GM18505 (cell line): ENCODE results near the gene FCGR3A.

Experiments used
- ATAC-seq: cut with Tn5 transposase; IDR thresholded peaks from one replicate; pipeline ENCODE4 v1.9.1; 2021; ENCODE audit not compliant: unreplicated experiment
- POLR2A ChIP-seq: IDR thresholded peaks from 4 replicates; pipeline ENCODE4 v1.6.1; 2011; ENCODE audit warnings: borderline replicate concordance; ENCODE audit not compliant: insufficient read depth, insufficient read length; ENCODE audit errors: extremely low read depth

Gene FCGR3A

DNA sequence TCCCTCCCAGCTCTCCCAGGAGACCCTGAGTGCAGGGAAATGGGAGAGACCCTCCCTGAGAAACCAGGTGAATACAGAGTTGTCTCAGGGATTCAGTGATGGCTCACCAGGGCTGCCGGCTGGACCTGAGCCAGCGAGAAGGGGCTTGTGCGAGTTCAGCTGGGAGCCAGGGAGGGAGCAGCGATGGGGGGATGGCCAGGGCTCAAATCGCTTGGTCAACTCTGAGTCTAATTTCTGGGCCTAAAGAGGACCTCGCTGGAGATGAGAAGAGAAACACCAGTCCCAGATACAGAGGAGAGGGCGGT, 37.9 kb downstream of the FCGR3A start:
- ATAC-seq: no peak

DNA sequence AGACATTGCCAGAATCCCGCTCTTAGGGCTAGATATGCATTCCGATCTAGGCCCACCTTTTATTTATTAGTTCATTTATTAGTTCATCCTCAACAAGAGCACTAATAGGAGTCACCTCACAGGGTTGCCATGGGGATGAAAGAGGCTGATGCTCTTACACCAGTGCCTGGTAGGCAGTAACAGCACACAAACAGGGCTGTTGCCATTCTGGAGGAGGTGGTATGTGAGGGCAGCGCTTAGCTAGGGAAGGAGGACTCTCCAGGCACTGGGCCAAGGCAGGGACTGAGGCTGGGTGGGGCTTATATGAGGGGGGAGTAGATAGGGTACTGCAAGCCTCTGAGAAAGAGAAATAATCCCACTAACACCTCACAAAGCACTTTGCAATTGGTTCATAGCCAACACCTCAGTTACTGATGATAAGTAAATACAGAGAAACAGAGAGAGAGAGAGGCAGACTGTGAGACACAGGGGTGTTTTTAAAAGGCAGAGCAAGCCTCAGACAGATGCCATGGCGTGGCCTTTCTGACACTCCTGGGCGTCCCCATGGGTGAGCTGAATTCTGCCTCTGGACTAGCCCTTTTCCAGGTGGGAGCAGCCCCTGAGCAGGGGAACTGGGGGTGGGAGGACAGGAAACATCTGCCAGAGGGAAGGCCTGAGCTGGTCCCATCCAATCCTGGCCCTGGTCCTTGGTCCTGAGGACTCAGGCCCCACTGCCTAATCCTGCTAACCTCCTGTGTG, 38.4 kb downstream of the FCGR3A start:
- no peak for TF ChIP-seq POLR2A
- no peak for ATAC-seq

More for the DNA sequence above, 37.9 kb downstream of the FCGR3A start:
- no peak for TF ChIP-seq POLR2A

DNA sequence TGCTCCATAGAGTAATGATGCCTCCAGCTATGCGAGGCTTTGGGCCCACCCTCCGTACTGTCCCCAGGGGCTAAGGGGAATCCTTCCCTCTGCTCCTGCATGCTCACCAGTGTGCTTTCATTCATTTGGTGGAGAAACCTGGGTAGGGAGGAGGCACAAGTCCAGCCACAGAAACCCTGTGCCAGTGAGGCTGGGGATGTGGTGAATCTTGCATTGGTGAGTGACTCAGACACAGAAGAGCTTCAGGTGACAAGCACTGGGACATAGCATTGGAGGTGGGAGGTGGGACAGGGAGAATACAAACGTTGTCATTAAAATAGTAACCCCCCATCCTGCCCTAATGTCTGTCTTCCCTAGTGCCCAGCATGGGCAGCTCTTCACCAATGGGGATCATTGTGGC, 39.1 kb downstream of the FCGR3A start:
- no peak for ATAC-seq
- no peak for TF ChIP-seq POLR2A

DNA sequence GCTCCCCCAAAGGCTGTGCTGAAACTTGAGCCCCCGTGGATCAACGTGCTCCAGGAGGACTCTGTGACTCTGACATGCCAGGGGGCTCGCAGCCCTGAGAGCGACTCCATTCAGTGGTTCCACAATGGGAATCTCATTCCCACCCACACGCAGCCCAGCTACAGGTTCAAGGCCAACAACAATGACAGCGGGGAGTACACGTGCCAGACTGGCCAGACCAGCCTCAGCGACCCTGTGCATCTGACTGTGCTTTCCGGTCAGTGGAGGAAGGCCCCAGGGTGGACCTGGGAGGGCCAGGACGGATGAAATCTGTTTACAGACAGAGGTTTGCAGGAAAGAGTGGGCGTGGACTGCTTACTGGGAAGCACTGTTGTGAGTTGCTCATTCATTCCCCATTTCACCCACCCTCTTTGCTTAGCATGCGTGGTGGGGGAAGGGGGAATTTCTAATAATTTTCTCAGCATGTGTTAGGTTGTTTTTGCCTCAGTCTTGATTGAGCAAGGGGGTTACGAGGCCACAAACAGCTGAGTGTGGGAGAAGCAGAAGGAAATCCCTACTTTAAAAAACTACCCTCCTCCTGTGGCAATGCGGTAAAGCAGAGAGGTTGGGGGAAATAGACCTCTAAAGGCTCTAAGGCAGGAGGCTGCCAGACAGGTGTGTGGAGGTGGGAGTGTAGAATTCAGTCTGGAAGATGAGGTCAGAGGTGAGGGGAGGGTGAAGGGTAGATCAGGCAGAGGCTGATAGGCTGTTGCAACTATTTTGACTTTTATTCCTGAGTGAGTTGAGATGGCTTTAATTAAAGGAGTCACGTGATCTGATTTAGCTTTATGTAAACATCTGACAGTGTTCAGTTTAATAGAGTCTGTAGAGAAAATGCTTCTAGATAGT, 43.0 kb downstream of the FCGR3A start:
- no peak for ATAC-seq
- no peak for TF ChIP-seq POLR2A

DNA sequence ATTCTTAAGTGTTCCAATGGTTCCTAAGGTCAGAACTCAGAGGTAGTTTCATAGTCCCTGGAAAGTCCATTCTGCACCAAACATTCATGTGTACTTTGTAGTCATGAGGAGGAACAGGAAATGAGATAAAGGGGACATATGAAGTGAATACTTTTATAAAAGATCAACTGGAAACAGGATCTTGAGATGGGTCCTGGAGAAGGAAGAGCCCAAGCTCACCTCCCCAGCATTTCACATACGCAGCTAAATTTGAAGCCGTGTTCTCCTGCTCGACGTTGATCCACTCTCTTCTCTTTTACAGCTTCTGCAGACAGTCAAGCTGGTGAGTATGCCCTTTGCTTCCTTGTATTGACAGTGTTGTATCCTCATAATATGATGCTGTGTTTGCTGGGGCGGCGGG, 43.9 kb downstream of the FCGR3A start:
- TF ChIP-seq POLR2A: no peak
- no peak for ATAC-seq

DNA sequence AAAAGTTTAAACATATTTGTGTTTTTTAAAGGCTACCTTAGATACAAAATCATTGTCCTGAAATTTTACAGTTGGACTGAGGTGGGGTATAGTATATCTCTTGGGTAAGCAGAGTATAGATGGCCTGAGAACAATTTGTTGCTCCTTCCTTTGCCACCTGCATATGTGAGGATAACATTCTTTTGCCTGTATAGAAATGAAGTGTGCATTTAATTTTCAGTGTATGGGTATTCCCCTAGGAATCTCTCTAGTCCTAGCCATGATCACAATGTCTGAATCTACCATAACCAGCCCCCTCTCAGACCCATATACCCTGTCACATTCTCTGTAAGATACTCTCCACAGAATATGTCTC, 46.2 kb downstream of the FCGR3A start:
- no peak for TF ChIP-seq POLR2A
- no peak for ATAC-seq

DNA sequence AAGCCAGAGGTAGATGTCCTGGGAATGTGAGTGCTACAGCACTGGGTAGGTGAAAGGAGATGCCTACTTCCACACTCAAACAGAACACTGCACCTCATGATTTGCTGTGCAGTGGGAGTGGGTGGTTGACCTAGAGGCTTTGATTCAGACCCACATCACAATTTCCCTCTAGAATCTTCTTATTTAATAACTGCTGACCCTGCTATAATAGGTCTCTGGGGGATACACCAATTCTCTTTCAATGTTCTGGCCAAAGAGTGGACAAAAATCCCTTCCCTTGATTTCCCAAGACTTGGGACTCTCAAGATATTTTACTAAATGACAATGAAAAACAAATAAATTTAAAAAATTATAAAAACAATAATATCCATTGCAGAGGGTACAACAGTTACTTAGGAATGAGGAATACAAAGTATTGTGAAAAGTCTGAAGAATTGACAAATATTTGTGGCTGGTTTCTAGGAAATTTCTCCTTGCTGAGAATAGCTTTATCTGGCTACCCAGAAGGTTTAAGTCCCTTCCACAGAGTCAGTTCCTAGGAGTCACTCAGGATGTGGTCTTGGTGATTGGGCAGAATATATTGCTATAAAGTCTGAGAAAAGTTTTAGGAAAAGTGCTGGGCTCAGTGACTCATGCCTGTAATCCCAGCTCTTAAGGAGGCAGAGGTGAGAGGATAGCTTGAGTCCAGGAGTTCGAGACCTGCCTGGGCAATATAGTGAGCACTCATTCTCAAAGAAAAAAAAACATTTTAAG, 46.8 kb downstream of the FCGR3A start:
- no peak for ATAC-seq
- TF ChIP-seq POLR2A: no peak

DNA sequence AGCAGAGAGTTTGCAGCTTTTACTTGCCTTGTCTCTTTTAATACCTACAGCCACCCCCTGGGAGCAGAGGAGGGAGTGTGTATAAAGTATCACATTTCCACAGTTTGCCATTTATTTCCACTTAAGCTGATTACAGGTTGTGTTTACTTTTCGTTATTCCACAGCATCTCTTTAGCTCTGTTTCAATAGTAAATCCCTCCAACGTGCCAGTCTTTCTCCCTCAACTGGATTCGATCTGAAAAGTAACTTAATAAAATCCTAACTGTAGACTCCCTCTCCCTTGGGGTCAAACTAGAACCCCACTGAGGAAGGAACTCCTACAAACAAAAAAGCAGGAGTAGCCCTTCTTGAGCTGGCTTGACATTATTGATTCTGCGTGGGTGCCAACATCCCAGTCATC, 47.4 kb downstream of the FCGR3A start:
- TF ChIP-seq POLR2A: no peak
- no peak for ATAC-seq

DNA sequence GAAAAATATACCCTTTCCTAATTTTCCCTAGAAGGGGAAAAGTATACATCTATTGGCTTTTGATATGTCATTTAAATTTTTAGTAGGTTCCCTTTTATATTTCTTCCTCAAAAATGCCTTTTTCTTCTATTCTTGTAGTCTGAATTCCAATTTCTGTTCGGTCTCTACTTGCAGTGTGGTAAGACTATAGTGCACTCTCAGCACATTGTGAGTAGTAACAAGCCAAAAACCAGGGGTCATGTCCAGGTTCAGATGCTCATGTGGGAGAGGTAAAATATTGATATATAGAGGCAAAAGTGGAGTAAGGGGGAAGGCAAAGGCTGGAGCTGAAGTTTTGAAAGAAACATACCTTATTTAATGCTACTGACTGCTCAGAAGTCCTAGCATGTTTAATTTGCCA, 48.4 kb downstream of the FCGR3A start:
- TF ChIP-seq POLR2A: no peak
- no peak for ATAC-seq

DNA sequence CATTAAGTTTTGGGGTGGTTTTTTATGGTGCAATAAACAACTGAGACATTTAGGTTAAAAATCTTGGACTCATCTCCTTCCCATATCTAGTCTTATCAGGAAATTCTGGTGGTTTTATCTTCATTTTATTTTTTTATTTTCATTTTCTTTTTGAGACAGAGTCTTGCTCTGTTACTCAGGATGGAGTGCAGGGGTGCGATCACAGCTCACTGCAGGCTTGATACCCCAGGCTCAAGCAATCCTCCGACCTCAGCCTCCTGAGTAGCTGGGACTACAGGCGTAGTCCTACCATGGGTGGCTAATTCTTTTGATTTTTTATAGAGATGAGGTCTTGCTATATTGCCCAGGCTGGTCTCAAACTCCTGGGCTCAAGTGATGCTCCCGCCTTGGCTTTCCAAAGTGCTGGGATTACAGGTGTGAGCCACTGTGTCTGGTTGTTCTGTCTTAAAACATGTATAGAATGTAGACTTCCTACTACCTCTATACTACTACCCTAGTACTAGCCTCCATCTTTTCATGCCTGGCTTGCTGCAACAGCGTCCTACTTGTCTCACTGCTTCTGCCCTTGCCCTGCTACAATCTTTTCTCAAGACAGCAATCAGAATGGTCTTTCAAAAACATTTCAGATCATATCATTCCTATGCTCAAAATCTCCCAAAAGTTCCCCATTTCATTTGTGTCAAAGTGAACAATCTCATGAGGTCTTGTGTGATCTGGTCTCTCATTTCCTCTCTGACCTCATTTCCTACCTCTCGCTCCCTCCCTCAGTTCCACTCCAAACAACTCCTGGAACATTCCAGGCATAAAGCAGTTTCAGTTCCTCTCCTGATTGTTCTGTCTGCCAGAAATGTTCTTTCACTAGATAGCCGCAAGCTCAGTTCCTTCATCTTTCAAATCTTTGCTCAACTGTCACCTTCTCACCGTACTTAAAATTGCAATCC, 50.2 kb downstream of the FCGR3A start:
- TF ChIP-seq POLR2A: no peak
- ATAC-seq: no peak

DNA sequence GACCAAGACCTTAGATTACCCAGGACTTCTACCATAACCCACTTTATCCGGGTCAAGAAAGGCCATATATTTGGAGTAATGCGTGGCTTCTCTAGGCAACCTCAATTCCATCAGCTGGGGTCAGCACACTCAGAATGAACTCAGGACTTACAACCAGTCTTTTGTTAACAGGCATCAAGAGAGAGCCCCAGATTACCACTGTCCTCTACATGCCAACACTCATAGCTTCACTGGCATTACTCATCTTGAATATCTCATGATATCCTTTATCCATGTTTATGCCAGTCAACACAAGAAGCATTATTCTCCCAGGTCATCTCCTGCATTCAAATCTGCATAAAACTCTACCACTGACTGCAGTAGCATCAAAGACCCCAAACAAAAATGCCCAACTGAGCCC, 51.0 kb downstream of the FCGR3A start:
- no peak for TF ChIP-seq POLR2A
- ATAC-seq: no peak

DNA sequence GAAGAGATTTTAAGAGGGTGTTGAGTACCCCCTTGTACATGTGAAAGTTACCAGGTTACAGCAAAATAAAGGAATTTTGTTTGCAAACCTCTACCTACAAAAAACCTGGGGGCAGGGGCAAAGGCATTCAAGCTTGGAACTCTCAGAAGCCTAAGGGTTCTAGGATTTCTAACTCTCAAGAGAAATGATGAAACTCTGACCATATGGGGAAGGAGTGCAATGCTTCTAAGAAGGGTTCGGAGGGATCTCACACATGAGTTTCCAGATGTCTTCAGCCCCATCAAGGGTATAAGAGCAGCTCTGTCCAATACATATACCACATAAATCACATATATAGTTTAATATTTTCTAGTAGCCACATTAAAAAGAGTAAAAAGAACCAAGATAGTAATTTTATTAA, 51.7 kb downstream of the FCGR3A start:
- TF ChIP-seq POLR2A: no peak
- no peak for ATAC-seq

DNA sequence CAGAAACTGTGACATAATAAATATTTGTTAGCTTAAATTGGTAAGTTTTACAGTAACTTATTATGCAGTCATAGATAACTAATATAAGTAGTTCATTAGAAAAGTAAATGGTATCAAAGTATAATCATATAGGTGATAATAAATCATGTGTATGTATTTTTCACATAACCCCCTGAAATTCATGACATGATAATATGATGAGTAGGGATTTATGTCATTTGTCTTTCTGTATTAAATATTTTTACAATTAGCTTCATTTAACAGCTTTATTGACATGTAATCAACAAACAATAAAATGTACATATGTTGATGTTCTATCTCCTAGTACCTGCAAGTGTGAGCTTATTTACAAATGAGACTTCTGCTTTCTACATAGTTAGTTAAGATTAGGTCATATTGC, 54.1 kb downstream of the FCGR3A start:
- TF ChIP-seq POLR2A: no peak
- no peak for ATAC-seq
